Muscle of leg (tissue), 11 donors: Measurements from ENCODE around the gene CSN2. TPM values are rescaled to one million over a fixed set of nuclear protein-coding genes. Genes with fewer than 3 reads are reported as not detected.

Experiments
- DNase-seq: peaks from one replicate; pipeline ENCODE4 v3.0.0; 2013
- H3K27ac ChIP-seq: one replicate; pipeline ENCODE4 v1.5.1; 2013; ENCODE audit warnings: mild to moderate bottlenecking, low read length, control low read depth
- H3K27me3 ChIP-seq: one replicate; pipeline ENCODE4 v1.6.1; 2013; ENCODE audit warnings: low read length; ENCODE audit not compliant: control insufficient read depth, insufficient read depth
- H3K36me3 ChIP-seq: one replicate; pipeline ENCODE4 v1.6.1; 2013; ENCODE audit warnings: low read length; ENCODE audit not compliant: control insufficient read depth, insufficient read depth
- H3K4me1 ChIP-seq: one replicate; pipeline ENCODE4 v1.6.1; 2013; ENCODE audit warnings: low read length; ENCODE audit not compliant: control insufficient read depth, insufficient read depth
- H3K4me3 ChIP-seq: one replicate; pipeline ENCODE4 v1.5.1; 2013; ENCODE audit warnings: low read length, control low read depth
- H3K9me3 ChIP-seq: replicated peaks from 2 replicates; pipeline ENCODE4 v1.6.1; 2013; ENCODE audit warnings: low read depth, low read length; ENCODE audit not compliant: control insufficient read depth
- WGBS: methylation state at CpG from one replicate; pipeline ENCODE4 v1.1.5; 2013; ENCODE audit warnings: missing lambda C conversion rate; ENCODE audit not compliant: insufficient coverage; 5-methylcytosine and 5-hydroxymethylcytosine counted together
- polyA plus RNA-seq, 8 donors: library from polyadenylated mRNA; unstranded; fragments of 120-200 nt; gene quantifications; one replicate each; pipeline versions ENCODE4 v1.2.1 to v1.2.3, GENCODE V29; 2013; ENCODE audit warnings: inconsistent platforms in 1 of 8, low replicate concordance in 1 of 8; ENCODE audit not compliant: insufficient read length in 8 of 8, insufficient read depth in 1 of 8
- total RNA-seq: library from RNA; stranded (reverse); fragments of 120-200 nt; gene quantifications from one replicate; pipeline ENCODE4 v1.2.4, GENCODE V29; 2013

Gene CSN2
- total and polyA plus RNA-seq, 9 donors: not detected

- H3K27ac ChIP-seq: no peak overlapping the region
- no CpG with 5 or more reads among the region's 2 CpGs for WGBS
- DNase-seq: no peak
- no peaks in the 10 kb centered on the region for H3K36me3 ChIP-seq
- no peaks in the 10 kb centered on the region for H3K27me3 ChIP-seq
- H3K9me3 ChIP-seq: no peaks in the 10 kb centered on the region
- no peaks in the 10 kb centered on the region for H3K4me1 ChIP-seq
- no peak overlapping the region for H3K4me3 ChIP-seq
Measured at GRCh38 chr4:69910016-69910782, 55.3 kb downstream of the CSN2 start.

- Histone ChIP-seq H3K4me3 (no peak overlapping the region), H3K9me3 (no peaks in the 10 kb centered on the region), H3K36me3 (no peaks in the 10 kb centered on the region), H3K27ac (no peak overlapping the region), H3K27me3 (no peaks in the 10 kb centered on the region), H3K4me1 (no peaks in the 10 kb centered on the region)
- DNase-seq: no peak
- WGBS: no CpG with 5 or more reads among the region's 4 CpGs
Measured at GRCh38 chr4:69909195-69909594, 56.3 kb downstream of the CSN2 start.

GRCh38 chr4:69907151-69907550, 58.4 kb downstream of the CSN2 start:
- WGBS: no CpG with 5 or more reads among the region's 1 CpG
- Histone ChIP-seq H3K4me1 (no peaks in the 10 kb centered on the region), H3K27ac (no peak overlapping the region), H3K9me3 (no peaks in the 10 kb centered on the region), H3K36me3 (no peaks in the 10 kb centered on the region), H3K4me3 (no peak overlapping the region), H3K27me3 (no peaks in the 10 kb centered on the region)
- DNase-seq: no peak

Other genes starting within 250 kb of the CSN2 start
- gene SULT1B1, start 205.1 kb downstream of the CSN2 start, total RNA-seq: 0.53 TPM
- gene SULT1B1, start 205.1 kb downstream of the CSN2 start, polyA plus RNA-seq: 1 to 10 TPM in 3 of 8 donors, under 1 TPM in 5; 0.36 to 9.3 (median 0.52) TPM
- gene SULT1E1, start 105.6 kb downstream of the CSN2 start, total RNA-seq: 34.8 TPM
- gene SULT1E1, start 105.6 kb downstream of the CSN2 start, polyA plus RNA-seq: 10 to 100 TPM; 27.6 to 68.5 (median 35.6) TPM
- gene CSN1S1, start 34.7 kb downstream of the CSN2 start, total RNA-seq: not detected
- not detected for gene CSN1S1, start 34.7 kb downstream of the CSN2 start, polyA plus RNA-seq
- gene STATH, start 30.2 kb upstream of the CSN2 start, total RNA-seq: not detected
- gene STATH, start 30.2 kb upstream of the CSN2 start, polyA plus RNA-seq: not detected
- gene HTN3, start 62.7 kb upstream of the CSN2 start, total RNA-seq: not detected
- not detected for gene HTN3, start 62.7 kb upstream of the CSN2 start, polyA plus RNA-seq
- gene HTN1, start 84.7 kb upstream of the CSN2 start, total RNA-seq: not detected
- under 1 TPM in 1 of 8 donors, not detected in 7; 0.16 TPM for gene HTN1, start 84.7 kb upstream of the CSN2 start, polyA plus RNA-seq
- not detected for gene PRR27, start 188.5 kb upstream of the CSN2 start, total RNA-seq
- under 1 TPM in 2 of 8 donors, not detected in 6; 0.04 to 0.06 TPM for gene PRR27, start 188.5 kb upstream of the CSN2 start, polyA plus RNA-seq
- not detected for gene ODAM, start 230.0 kb upstream of the CSN2 start, total RNA-seq
- gene ODAM, start 230.0 kb upstream of the CSN2 start, polyA plus RNA-seq: under 1 TPM in 1 of 8 donors, not detected in 7; 0.34 TPM